ACC112 (cell line): ENCODE measurements around the gene TMED5.
"Not testable (repeated sequence)": the region's sequence is repeated elsewhere in the genome, so short reads cannot be mapped to it uniquely, and the experiment has no call there.

ENCODE experiments used
- H2AFZ ChIP-seq: fragments of 200-600 bp; sonication (generic); one replicate; pipeline ENCODE4 v1.6.0; 2017; ENCODE audit warnings: antibody characterized with exemption, low read length; ENCODE audit not compliant: unreplicated experiment
- H3K27ac ChIP-seq: fragments of 200-600 bp; sonication (generic); 2 replicates; pipeline ENCODE4 v1.5.1; 2014; ENCODE audit warnings: low read depth, mild to moderate bottlenecking, antibody characterized with exemption, low read length, moderate library complexity
- H3K27me3 ChIP-seq: fragments of 200-600 bp; sonication (generic); 2 replicates; pipeline ENCODE4 v1.6.1; 2014; ENCODE audit warnings: mild to moderate bottlenecking, antibody characterized with exemption, low read length, moderate library complexity, mixed read lengths; ENCODE audit not compliant: insufficient read depth
- H3K36me3 ChIP-seq: fragments of 200-600 bp; sonication (generic); 2 replicates; pipeline ENCODE4 v1.6.1; 2016; ENCODE audit warnings: mild to moderate bottlenecking, antibody characterized with exemption, low read length, moderate library complexity, mixed read lengths; ENCODE audit not compliant: insufficient read depth
- H3K4me1 ChIP-seq: fragments of 200-600 bp; sonication (generic); one replicate; pipeline ENCODE4 v1.6.1; 2016; ENCODE audit warnings: low read length, mixed read lengths; ENCODE audit not compliant: insufficient read depth, unreplicated experiment, control insufficient read depth
- H3K4me3 ChIP-seq: fragments of 200-600 bp; sonication (generic); 2 replicates; pipeline ENCODE4 v1.5.1; 2014; ENCODE audit warnings: mild to moderate bottlenecking, low read depth, low read length
- H3K79me2 ChIP-seq: fragments of 200-600 bp; sonication (generic); one replicate; pipeline ENCODE4 v1.6.0; 2016; ENCODE audit warnings: low read length; ENCODE audit not compliant: control insufficient read depth, unreplicated experiment, insufficient read depth

TMED5 gene

DNA sequence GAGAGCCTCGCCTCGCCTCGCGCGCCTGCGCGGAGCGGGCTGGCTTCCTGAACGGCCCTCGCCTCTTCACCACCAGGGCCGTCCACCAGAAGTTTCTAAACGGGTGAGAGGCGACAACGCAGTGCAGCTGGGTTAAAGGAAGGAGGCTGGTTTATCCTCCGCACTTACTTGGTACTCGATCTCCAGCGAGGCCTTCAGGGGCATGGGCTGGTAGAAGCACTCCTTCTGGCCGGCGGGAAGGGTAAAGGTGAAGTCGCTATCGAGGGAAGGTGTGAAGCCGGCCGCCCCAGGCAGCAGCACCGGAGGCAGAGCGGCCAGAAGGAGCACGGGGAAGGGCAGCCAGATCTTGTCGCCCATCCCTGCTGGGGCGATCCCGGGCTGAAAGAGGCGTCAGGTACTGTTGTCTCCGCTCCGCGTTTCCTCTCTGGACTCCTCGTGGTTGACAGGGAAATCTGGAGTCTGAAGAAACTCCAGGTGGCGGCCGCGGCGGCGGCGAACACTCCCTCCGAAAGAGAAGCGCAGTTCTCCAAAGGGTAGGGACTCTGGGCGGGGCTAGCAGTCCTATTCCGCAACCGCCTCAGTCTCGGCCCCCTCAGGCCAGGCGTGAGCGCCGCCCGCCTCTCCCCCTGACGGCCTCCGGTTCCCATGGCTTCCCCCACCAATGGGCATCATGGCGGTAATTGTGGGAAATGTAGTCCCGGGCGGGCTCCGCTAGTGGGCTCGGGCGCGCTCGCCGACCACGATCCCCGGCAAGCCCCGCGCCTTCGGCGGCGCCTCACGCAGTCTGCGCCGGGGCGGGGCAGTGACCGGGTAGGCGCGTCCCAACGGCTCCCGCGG, at the start of gene TMED5:
TSS of gene TMED5 (minus strand) at position 528 of the 837 bp plus-strand sequence. CDS start at position 357, 171 bp downstream.
- Histone ChIP-seq H2AFZ (peak within 1 kb of the TSS; percentile 45), H3K79me2 (peaks cover 64% of the 10 kb centered on the region), H3K27ac (peak within 1 kb of the TSS; percentile 96), H3K36me3 (peaks cover 6% of the 10 kb centered on the region; the same call in 1 of the 2 replicates), H3K27me3 (no peaks in the 10 kb centered on the region), H3K4me1 (peaks cover 25% of the 10 kb centered on the region), H3K4me3 (peak within 1 kb of the TSS; percentile 91)

GRCh38 chr1:93223023-93223675, 42.9 kb upstream of the TMED5 start:
- no peaks in the 10 kb centered on the region for H3K79me2 ChIP-seq
- no peak overlapping the region for H2AFZ ChIP-seq
- H3K4me1 ChIP-seq: no peaks in the 10 kb centered on the region
- H3K4me3 ChIP-seq: no peak overlapping the region
- peaks cover 29% of the 10 kb centered on the region for H3K36me3 ChIP-seq
- no peaks in the 10 kb centered on the region for H3K27me3 ChIP-seq
- no peak overlapping the region for H3K27ac ChIP-seq

DNA sequence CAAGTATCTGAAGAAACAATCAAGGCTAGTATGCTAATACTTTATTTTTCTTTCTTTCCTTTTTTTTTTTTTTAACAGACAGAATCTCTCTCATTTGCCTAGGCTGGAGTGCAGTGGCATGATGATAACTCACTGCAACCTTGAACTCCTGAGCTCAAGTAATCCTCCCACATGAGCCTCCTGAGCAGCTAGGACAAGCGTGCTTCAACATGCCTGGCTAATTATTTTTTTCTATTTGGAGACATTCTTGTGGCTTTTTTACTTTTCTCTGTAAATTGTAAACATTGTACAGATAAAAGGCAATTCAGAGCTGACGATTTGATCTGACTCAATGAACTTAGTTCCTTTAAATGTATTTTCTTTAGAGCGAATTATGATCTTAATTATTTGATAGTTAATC, 41.7 kb upstream of the TMED5 start:
- peaks cover 33% of the 10 kb centered on the region for H3K36me3 ChIP-seq

DNA sequence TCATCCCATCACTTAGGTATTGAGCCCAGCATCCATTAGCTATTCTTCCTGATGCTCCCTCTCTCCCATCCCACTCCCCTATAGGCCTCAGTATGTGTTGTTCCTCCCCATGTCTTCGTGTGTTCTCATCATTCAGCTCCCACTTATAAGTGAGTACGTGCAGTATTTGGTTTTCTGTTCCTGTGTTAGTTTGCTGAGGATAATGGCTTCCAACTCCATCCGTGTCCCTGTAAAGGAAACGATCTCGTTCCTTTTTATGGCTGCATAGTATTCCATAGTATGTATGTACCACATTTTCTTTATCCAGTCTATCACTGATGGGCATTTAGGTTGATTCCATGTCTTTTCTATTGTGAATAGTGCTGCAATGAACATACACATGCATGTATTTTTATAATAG, 40.5 kb upstream of the TMED5 start:
- H3K79me2 ChIP-seq, H3K27ac ChIP-seq, H3K27me3 ChIP-seq, H2AFZ ChIP-seq, H3K4me3 ChIP-seq, H3K4me1 ChIP-seq: not testable (repeated sequence)
- peaks cover 42% of the 10 kb centered on the region for H3K36me3 ChIP-seq

More for the DNA sequence above, 41.7 kb upstream of the TMED5 start:
- H3K27me3 ChIP-seq: no peaks in the 10 kb centered on the region
- H3K4me1 ChIP-seq: no peaks in the 10 kb centered on the region
- no peak overlapping the region for H3K27ac ChIP-seq
- no peak overlapping the region for H2AFZ ChIP-seq
- no peak overlapping the region for H3K4me3 ChIP-seq
- H3K79me2 ChIP-seq: no peaks in the 10 kb centered on the region

DNA sequence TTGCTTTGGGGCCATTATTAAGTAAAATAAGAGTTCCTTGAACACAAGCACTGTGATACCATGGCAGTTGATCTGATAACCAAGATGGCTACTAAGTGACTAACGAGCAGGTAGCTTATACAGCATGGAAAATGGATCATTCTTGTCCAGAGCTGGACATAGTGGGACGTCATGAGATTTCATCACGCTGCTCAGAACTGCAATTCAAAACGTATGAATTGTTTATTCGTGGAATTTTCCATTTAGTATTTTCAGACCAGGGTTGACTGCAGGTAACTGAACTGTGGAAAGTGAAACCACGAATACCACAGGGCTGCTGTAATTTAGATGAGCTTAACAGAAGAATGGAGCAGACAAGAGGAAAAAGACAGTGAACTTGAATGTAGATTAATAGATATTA, 39.2 kb upstream of the TMED5 start:
- Histone ChIP-seq H2AFZ (no peak overlapping the region), H3K79me2 (no peaks in the 10 kb centered on the region), H3K36me3 (peaks cover 49% of the 10 kb centered on the region), H3K4me3 (no peak overlapping the region), H3K4me1 (no peaks in the 10 kb centered on the region), H3K27ac (no peak overlapping the region), H3K27me3 (no peaks in the 10 kb centered on the region)

- Histone ChIP-seq H2AFZ (no peak overlapping the region), H3K79me2 (no peaks in the 10 kb centered on the region), H3K27me3 (no peaks in the 10 kb centered on the region), H3K27ac (no peak overlapping the region), H3K4me1 (no peaks in the 10 kb centered on the region), H3K36me3 (peaks cover 42% of the 10 kb centered on the region), H3K4me3 (no peak overlapping the region)
These were observed 35.1 kb upstream of the TMED5 start for GRCh38 chr1:93215322-93215721.

DNA sequence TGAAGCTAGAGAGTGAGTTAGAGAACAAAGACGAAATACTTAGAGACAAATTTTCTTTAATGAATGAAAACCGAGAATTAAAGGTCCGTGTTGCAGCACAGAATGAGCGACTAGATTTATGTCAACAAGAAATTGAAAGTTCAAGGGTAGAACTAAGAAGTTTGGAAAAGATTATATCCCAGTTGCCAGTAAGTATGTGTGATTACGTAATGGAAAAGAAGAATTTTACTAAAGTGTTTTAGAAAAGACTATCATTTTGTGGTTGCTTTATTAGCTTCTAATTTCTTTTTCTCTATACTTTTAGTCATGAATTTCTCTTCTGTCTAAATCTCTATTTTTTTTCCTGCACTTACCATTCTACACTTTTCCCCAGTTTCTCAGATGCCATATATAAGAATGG, 27.0 kb upstream of the TMED5 start:
- Histone ChIP-seq H3K4me1 (no peaks in the 10 kb centered on the region), H3K4me3 (no peak overlapping the region), H3K79me2 (no peaks in the 10 kb centered on the region), H2AFZ (no peak overlapping the region), H3K27me3 (no peaks in the 10 kb centered on the region), H3K27ac (no peak overlapping the region), H3K36me3 (peaks cover 15% of the 10 kb centered on the region)

GRCh38 chr1:93206567-93206954, 26.3 kb upstream of the TMED5 start:
- no peaks in the 10 kb centered on the region for H3K4me1 ChIP-seq
- peaks cover 15% of the 10 kb centered on the region for H3K36me3 ChIP-seq
- no peak overlapping the region for H2AFZ ChIP-seq
- no peak overlapping the region for H3K4me3 ChIP-seq
- H3K27ac ChIP-seq: no peak overlapping the region
- H3K27me3 ChIP-seq: no peaks in the 10 kb centered on the region
- no peaks in the 10 kb centered on the region for H3K79me2 ChIP-seq

DNA sequence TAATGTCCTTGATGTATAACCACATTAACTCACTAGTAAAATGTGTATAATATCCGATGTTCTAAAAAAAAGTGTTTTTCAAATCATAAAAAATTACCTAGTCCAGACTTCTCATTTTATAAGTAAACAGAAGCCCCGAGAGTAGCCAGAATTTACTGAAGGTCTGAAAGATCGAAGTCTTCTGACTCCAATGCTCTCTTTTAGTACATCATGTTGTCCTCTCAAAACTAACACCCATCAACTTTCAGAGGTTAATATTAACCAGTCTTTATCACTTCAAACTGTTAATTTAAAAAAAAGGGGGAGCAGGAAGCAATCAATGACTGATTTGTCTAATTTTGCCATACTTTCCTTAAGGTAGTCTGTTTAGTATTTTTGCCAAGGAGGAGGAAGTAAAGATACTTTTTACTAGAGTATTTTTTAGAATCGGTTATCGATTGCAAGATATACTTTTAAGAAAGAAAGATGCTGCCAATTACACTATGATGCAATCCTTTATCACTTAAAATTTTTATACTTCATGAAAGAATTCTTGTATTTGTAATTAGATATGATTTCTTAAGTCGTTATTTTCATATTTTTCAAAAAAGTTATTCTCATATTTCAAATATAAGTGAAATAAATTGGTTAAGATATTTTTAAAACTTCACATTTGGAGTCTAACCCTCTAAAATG, 25.8 kb upstream of the TMED5 start:
- Histone ChIP-seq H3K36me3 (peaks cover 15% of the 10 kb centered on the region), H3K27me3 (no peaks in the 10 kb centered on the region), H3K4me3 (no peak overlapping the region), H2AFZ (no peak overlapping the region), H3K27ac (no peak overlapping the region), H3K4me1 (no peaks in the 10 kb centered on the region), H3K79me2 (no peaks in the 10 kb centered on the region)

GRCh38 chr1:93200714-93201113, 20.5 kb upstream of the TMED5 start:
- H2AFZ ChIP-seq: no peak overlapping the region
- H3K79me2 ChIP-seq: no peaks in the 10 kb centered on the region
- no peaks in the 10 kb centered on the region for H3K4me1 ChIP-seq
- peaks cover 27% of the 10 kb centered on the region for H3K36me3 ChIP-seq
- H3K27ac ChIP-seq: no peak overlapping the region
- H3K4me3 ChIP-seq: no peak overlapping the region
- no peaks in the 10 kb centered on the region for H3K27me3 ChIP-seq
